Activated CD8-positive, alpha-beta memory T cell treated with anti-CD3 and anti-CD28 coated beads, Interleukin-2, amount 50 U/mL, for 24 hours (primary cell): Measurements from ENCODE around the gene FASTK.
"Not testable (repeated sequence)": the region's sequence is repeated elsewhere in the genome, so short reads cannot be mapped to it uniquely, and the experiment has no call there.

Experiments used
- DNase-seq: peaks from one replicate; pipeline ENCODE4 v3.0.0-alpha.2; 2020; ENCODE audit errors: extremely low read depth

Gene FASTK

GRCh38 chr7:151027728-151028130, 52.9 kb downstream of the FASTK start:
- DNase-seq: not testable (repeated sequence)

GRCh38 chr7:151026771-151027727, 53.6 kb downstream of the FASTK start:
- DNase-seq: not testable (repeated sequence)
